ENCODE measurements around the gene PGF.

PGF gene

GRCh38 chr14:74891870-74892269 lies 63.5 kb downstream of the PGF start:
- no peak for DNase-seq
